ENCODE measurements around the gene BEX1. TPM values are rescaled to one million over a fixed set of nuclear protein-coding genes. Genes with fewer than 3 reads are reported as not detected.

Gene BEX1
- total and polyA plus RNA-seq, 2 of the 8 experiments (the other 6 are each of a cell fraction or from before 2014, with no cell fraction given), result 61.0 to 75.2 TPM

DNA sequence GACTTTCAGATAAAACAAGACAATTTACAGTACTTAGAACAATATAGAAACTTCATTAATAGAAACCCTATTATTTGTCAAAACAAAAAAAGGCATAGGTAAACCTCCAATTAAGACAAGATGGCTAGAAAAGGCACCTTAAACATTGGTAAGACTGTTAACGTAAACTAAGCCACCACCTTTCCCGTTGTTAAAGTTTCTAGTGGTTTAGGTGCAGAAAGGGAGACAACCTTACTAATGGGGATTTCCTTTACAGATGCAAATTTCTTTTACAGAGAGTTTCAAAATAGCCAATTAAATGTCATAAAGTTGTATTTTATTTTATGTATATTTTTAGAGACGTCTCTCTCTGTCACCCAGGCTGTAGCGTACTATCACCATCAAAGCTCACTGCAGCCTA, 36.5 kb upstream of the BEX1 start:
- no peak overlapping the region for H2BK120ac ChIP-seq (replicated peaks; ENCODE audit: low read depth, low read length)
- no peak overlapping the region for H2AFZ ChIP-seq (ENCODE audit: low read length)
- H3K36me3 ChIP-seq (ENCODE audit: control insufficient read depth in 2 of 4, insufficient read depth in 4 of 4, low read length in 3 of 4), result no peaks in the 10 kb centered on the region
- H3K27ac ChIP-seq (ENCODE audit: low read depth, low read length), result no peak overlapping the region
- CTCF ChIA-PET (ENCODE audit: partially characterized antibody), result no interaction called here
- H4K8ac ChIP-seq (ENCODE audit: extremely low read depth, insufficient read depth, low read length), result no peak overlapping the region
- H3K14ac ChIP-seq (ENCODE audit: insufficient read length), result no peak overlapping the region
- WGBS, 2 experiments (ENCODE audit: extremely low coverage in 1 of 2, insufficient coverage in 1 of 2, insufficient read length in 1 of 2, insufficient replicate concordance in 2 of 2, low coverage in 1 of 2, low lambda C conversion rate in 2 of 2, missing lambda C conversion rate in 1 of 2), result 93% methylated on average over 4 of the region's 4 CpGs; no CpG with 5 or more reads in 1 of the 2 experiments
- H2BK5ac ChIP-seq (ENCODE audit: low read depth, low read length), result no peak overlapping the region
- H3K23ac ChIP-seq (ENCODE audit: insufficient read length), result no peak overlapping the region
- no peaks in the 10 kb centered on the region for H3K27me3 ChIP-seq (replicated peaks in 1 of 4; ENCODE audit: control insufficient read depth in 3 of 4, extremely low read depth in 1 of 4, insufficient read depth in 3 of 4, low read length in 3 of 4)
- no peaks in the 10 kb centered on the region for H3K23me2 ChIP-seq (ENCODE audit: low read depth, low read length)
- no peak overlapping the region for H3K4ac ChIP-seq (replicated peaks; ENCODE audit: insufficient read length, low read depth, low read length)
- H3K4me3 ChIP-seq (ENCODE audit: extremely low read depth in 1 of 4, insufficient read depth in 2 of 4, low read depth in 3 of 4, low read length in 4 of 4), result no peak overlapping the region
- H3K9me3 ChIP-seq (ENCODE audit: insufficient read depth in 2 of 2, low read depth in 1 of 2, low read length in 1 of 2), result peaks cover 0 to 3% of the 10 kb centered on the region in 2 experiments; a peak in 1 of 4 replicates
- H3K79me2 ChIP-seq (ENCODE audit: control insufficient read depth in 1 of 2, insufficient read depth in 2 of 2, low read length in 2 of 2), result no peaks in the 10 kb centered on the region
- H2AK5ac ChIP-seq (ENCODE audit: low read depth, low read length), result no peak overlapping the region
- FAIRE-seq, result no peak
- H3K4me2 ChIP-seq (ENCODE audit: insufficient read depth in 1 of 2, low read depth in 2 of 2, low read length in 2 of 2), result no peak overlapping the region
- H4K20me1 ChIP-seq (replicated peaks in 1 of 2; ENCODE audit: control insufficient read depth in 1 of 2, insufficient read depth in 2 of 2, low read length in 2 of 2), result no peaks in the 10 kb centered on the region
- POLR2A ChIA-PET (ENCODE audit: partially characterized antibody), result no interaction called here
- no peak for DNase-seq (ENCODE audit: low read depth in 1 of 2, low spot score in 2 of 2)
- no peak overlapping the region for H4K91ac ChIP-seq (replicated peaks; ENCODE audit: insufficient read length, low read length)
- H3K4me1 ChIP-seq (replicated peaks in 1 of 4; ENCODE audit: control insufficient read depth in 3 of 4, insufficient read depth in 4 of 4, low read length in 3 of 4), result no peaks in the 10 kb centered on the region; a peak in 1 of 7 replicates
- no peak overlapping the region for H2BK20ac ChIP-seq (ENCODE audit: low read length)
- H3K79me1 ChIP-seq (ENCODE audit: low read depth, low read length), result no peaks in the 10 kb centered on the region
- H3K9ac ChIP-seq (replicated peaks in 1 of 4; ENCODE audit: extremely low read depth in 1 of 4, low read depth in 3 of 4, low read length in 3 of 4), result no peak overlapping the region
- H2BK15ac ChIP-seq (ENCODE audit: low read length), result no peak overlapping the region
- no peak overlapping the region for H2BK12ac ChIP-seq (ENCODE audit: low read depth, low read length)
- no peak overlapping the region for H4K5ac ChIP-seq (ENCODE audit: insufficient read length, low read depth, low read length)
- no peak overlapping the region for H3K18ac ChIP-seq (ENCODE audit: extremely low read depth, low read length)
- H3K56ac ChIP-seq (replicated peaks; ENCODE audit: insufficient read length, low read depth, low read length), result no peak overlapping the region
- TF ChIP-seq SIN3A (conservative IDR thresholded peaks at IDR 0.05 in 1 of 2, IDR thresholded peaks at IDR 0.05 in 1 of 2; ENCODE audit: low read depth in 1 of 2, low read length in 2 of 2) (no peak), KDM1A (IDR thresholded peaks at IDR 0.05; ENCODE audit: borderline replicate concordance, low read length) (no peak), SIRT6 (IDR thresholded peaks at IDR 0.05; ENCODE audit: low read length) (no peak), RNF2 (IDR thresholded peaks at IDR 0.05; ENCODE audit: borderline replicate concordance, low read depth, low read length, missing control alignments, poor library complexity, severe bottlenecking) (no peak), BCL11A (IDR thresholded peaks at IDR 0.05; ENCODE audit: low read depth in 2 of 2, low read length in 2 of 2) (no peak), CEBPB (IDR thresholded peaks at IDR 0.05; ENCODE audit: low read depth, low read length) (no peak), POU5F1 (IDR thresholded peaks at IDR 0.05; ENCODE audit: low read depth, low read length) (no peak), CHD2 (IDR thresholded peaks at IDR 0.05; ENCODE audit: low read length) (no peak), SAP30 (IDR thresholded peaks at IDR 0.05; ENCODE audit: insufficient read depth, insufficient replicate concordance, low read length) (no peak), NANOG (IDR thresholded peaks at IDR 0.05; ENCODE audit: insufficient read depth, low read depth, low read length, poor library complexity, severe bottlenecking) (no peak), BACH1 (IDR thresholded peaks at IDR 0.05; ENCODE audit: low read length) (no peak), SIX5 (IDR thresholded peaks at IDR 0.05; ENCODE audit: low read depth, low read length) (no peak)
- TF ChIP-seq, protein P1, sequence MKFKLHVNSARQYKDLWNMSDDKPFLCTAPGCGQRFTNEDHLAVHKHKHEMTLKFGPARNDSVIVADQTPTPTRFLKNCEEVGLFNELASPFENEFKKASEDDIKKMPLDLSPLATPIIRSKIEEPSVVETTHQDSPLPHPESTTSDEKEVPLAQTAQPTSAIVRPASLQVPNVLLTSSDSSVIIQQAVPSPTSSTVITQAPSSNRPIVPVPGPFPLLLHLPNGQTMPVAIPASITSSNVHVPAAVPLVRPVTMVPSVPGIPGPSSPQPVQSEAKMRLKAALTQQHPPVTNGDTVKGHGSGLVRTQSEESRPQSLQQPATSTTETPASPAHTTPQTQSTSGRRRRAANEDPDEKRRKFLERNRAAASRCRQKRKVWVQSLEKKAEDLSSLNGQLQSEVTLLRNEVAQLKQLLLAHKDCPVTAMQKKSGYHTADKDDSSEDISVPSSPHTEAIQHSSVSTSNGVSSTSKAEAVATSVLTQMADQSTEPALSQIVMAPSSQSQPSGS (IDR thresholded peaks at IDR 0.05; ENCODE audit: low read length), result no peak

Data from H1 (cell line).